Fibroblast of upper back skin (primary cell): Measurements from ENCODE around the gene TRIM63.
A peak's percentile ranks its signal among the peaks of the same experiment; 100 is the strongest.
"Not testable (repeated sequence)": the region's sequence is repeated elsewhere in the genome, so short reads cannot be mapped to it uniquely, and the experiment has no call there.

Experiments
- DNase-seq: peaks from one replicate; pipeline ENCODE4 v3.0.0-alpha.2; 2013

TRIM63 gene

GRCh38 chr1:26067432-26067911 is at the start of gene TRIM63:
TSS of gene TRIM63 (minus strand) at chr1:26067630. CDS start at chr1:26067494, 136 bp downstream.
- no peak for DNase-seq

GRCh38 chr1:26114165-26114927 is 46.9 kb upstream of the TRIM63 start:
- no peak for DNase-seq

GRCh38 chr1:26112407-26112775 is 45.0 kb upstream of the TRIM63 start:
- DNase-seq, result no peak

GRCh38 chr1:26111530-26112406 is 44.3 kb upstream of the TRIM63 start, which contains the start of gene PDIK1L:
TSS of gene PDIK1L (plus strand) at chr1:26111824. CDS start at chr1:26114309, 2,485 bp downstream.
- peak; percentile 94 for DNase-seq

GRCh38 chr1:26110731-26111529 is 43.5 kb upstream of the TRIM63 start:
- DNase-seq, result peak; percentile 58

GRCh38 chr1:26109229-26110164 is 42.1 kb upstream of the TRIM63 start:
- DNase-seq, result no peak

- DNase-seq, result not testable (repeated sequence)
Observed at GRCh38 chr1:26105226-26105548, 37.8 kb upstream of the TRIM63 start.

GRCh38 chr1:26102526-26102925 is 35.1 kb upstream of the TRIM63 start:
- DNase-seq, result no peak

- DNase-seq, result no peak
Observed at GRCh38 chr1:26102119-26102518, 34.7 kb upstream of the TRIM63 start.

- not testable (repeated sequence) for DNase-seq
Observed at GRCh38 chr1:26100204-26100603, 32.8 kb upstream of the TRIM63 start.

- no peak for DNase-seq
Observed at GRCh38 chr1:26099780-26100179, 32.4 kb upstream of the TRIM63 start.

GRCh38 chr1:26098602-26099001 is 31.2 kb upstream of the TRIM63 start:
- no peak for DNase-seq

- peak; percentile 62 for DNase-seq
Observed at GRCh38 chr1:26097696-26098095, 30.3 kb upstream of the TRIM63 start.

GRCh38 chr1:26096471-26096870 is 29.0 kb upstream of the TRIM63 start:
- DNase-seq, result no peak

- no peak for DNase-seq
Observed at GRCh38 chr1:26094677-26095383, 27.4 kb upstream of the TRIM63 start.

- DNase-seq, result no peak
Observed at GRCh38 chr1:26094076-26094669, 26.7 kb upstream of the TRIM63 start.

GRCh38 chr1:26093569-26093968 is 26.1 kb upstream of the TRIM63 start:
- DNase-seq, result not testable (repeated sequence)

GRCh38 chr1:26092422-26092821 is 25.0 kb upstream of the TRIM63 start:
- DNase-seq, result no peak

GRCh38 chr1:26090893-26091292 is 23.5 kb upstream of the TRIM63 start:
- DNase-seq, result no peak

- no peak for DNase-seq
Observed at GRCh38 chr1:26089125-26089524, 21.7 kb upstream of the TRIM63 start.

GRCh38 chr1:26084844-26085243 is 17.4 kb upstream of the TRIM63 start:
- no peak for DNase-seq
